ENCODE measurements around the gene RAB24. TPM values are rescaled to one million over a fixed set of nuclear protein-coding genes. Genes with fewer than 3 reads are reported as not detected.
"Not testable (repeated sequence)": the region's sequence is repeated elsewhere in the genome, so short reads cannot be mapped to it uniquely, and the experiment has no call there.

RAB24 gene
- polyA plus RNA-seq (2013, experiment 1 of 2; ENCODE audit: insufficient read length) = 30.2 TPM
- polyA plus RNA-seq (2013, experiment 2 of 2; ENCODE audit: insufficient read length) = 29.1 TPM

DNA sequence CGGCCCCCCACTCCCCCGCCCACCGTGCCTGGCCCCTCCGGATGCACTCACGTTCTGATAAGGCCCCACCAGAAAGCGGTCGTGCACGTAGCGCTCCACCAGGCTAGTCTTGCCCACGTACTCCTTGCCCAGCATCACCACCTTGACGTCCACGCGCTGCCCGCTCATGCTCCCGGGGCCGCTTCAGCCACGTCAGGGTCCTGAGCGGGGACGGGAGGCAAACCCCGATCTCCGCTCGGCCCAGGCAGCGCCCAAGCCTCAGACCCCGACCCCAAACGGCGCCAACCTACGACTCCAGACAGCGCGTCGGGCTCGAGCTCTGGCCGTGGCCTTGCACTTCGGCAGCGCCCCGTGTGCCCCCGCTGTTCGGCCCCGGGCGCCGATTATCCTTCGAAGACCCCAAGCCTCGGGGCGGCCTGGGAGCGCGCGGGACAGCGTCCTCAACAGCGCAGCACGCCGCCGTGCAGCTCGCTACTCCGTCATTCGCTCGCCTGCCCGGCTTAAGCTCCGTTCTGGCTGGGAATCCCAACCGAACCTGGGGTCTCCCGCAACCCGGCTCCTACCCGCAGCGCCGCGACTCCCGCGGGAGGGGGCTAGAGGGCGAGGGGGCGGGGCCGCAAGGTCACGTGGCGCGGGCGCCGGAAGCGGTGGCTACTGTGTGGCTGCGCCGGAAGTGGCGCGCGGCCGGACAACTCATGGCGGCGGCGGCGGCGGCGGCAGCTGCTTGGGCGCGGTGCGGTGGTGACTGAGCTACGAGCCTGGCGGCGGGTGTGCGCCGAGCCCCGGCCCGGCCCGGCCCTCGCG is at the start of gene RAB24, which contains the start of gene PRELID1:
TSS of gene RAB24 (minus strand) at position 599 of the 804 bp plus-strand sequence. CDS start at position 168, 431 bp downstream.
TSS of gene PRELID1 (plus strand) at position 679 of the 804 bp plus-strand sequence. CDS start 187 bp downstream, outside the sequence.
- DNase-seq = peak; percentile 85

DNA sequence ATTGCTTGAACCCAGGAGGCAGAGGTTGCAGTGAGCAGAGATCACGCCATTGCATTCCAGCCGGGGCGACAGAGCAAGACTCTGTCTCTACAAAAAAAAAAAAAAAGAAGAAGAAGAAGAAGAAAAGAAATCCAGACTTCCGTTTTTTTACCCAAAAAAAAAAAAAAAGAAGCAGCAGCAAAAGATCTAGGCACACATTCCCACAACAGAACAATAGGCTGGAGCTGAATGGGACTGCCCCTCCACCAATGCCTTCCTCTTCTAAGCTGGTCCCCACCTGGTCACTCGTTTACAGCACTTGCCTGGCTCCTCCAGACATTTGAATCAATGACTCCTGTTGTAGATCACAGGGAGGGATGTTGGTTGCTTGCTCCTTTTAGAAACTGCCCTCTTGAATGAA is 49.6 kb upstream of the RAB24 start:
- DNase-seq = no peak

DNA sequence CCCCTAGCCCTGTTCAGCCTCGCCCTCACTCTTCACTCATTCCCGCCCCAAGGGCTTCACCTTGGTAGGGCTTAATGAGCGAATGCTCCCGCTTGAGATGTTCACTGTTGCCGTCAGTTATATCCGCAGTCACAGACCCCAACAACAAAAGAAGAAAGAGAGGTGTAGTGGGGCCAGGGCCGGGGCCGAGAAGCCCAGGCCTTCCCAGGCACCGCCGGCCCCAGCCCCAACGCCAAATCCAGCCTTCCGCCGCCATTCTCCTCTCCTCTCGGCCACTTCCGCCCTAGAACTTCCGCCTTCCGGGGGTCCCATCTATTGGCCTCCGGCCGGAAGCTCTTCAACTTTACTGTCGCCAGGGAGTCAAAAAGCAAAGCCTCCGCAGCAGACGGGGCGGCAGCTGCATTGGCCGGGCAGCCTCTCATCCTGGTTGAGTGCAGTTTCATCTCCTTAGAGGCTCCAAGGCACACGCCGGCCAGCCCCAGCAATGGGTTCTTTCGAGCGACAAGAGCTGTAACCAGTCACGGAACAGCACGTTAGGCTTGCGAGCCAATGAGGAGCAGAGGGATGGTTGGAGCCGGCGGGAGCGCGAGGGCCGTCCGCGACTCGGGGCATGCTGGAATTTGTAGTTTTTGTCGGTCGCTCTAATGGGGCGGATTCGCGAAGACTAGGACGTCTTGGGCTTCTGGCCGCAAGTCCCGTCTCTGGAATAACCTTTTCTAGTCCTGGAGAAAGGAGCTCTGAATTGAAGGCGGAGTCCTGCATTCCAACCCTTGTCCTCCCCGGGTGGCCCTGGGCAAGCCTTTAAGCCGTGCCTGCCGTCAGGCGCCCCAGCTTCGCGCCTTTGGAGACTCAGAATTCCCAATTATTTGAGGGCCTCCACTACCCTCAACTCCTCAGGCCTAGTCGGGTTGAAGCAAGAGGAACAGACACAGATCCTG is 48.1 kb upstream of the RAB24 start, which contains the start of gene LMAN2:
TSS of gene LMAN2 (minus strand) at position 277 of the 938 bp plus-strand sequence. CDS start at position 256, 21 bp downstream.
- DNase-seq = peak; percentile 98

DNA sequence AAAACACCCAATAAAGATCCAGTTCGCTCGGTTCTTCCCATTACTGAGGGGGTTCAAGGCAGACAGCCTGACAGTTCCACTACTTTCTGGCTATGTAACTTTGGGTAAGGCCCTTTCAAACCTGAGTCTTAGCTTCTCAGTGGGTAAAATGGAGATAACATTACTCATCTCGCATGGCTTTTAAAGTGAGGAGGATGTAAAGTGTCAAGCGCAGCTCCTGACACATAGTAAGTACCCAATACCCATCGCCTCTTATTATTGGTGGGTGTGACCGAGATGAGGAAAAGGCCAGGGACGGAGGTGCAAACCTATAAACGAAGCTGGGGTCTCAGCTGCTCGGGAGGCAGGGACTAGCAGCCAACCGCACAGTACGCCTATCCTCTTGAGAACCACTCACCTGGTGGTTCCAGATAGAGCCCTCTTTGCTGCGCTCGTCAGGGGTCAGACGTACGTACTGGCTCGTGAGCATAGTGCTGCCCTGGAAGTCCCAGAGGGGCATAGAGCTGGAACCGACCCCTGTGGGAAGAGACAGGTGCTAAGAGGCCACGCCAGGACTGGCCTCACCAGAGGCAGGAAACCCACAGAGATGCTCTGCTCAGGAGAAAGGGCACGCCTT is 47.4 kb upstream of the RAB24 start:
- DNase-seq = no peak

DNA sequence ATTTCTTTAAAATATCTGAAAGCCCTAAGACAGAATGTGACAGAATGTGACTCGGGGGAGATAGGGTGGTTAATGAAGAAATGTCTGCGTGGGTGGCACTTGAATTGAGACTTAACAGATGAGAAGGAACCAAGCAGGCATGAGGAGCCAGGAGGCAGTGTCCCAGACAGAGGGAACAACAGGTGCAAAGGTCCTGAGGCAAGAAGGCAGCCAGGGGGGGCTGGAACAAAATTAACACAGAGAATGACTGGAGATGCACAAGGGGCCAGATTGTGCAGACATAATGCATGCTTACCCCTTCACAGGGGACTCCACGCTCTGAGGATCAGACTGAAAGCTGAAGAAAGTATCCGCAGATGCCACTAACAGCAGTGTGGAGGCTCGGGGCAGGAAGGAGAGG is 46.2 kb upstream of the RAB24 start:
- no peak for DNase-seq

DNA sequence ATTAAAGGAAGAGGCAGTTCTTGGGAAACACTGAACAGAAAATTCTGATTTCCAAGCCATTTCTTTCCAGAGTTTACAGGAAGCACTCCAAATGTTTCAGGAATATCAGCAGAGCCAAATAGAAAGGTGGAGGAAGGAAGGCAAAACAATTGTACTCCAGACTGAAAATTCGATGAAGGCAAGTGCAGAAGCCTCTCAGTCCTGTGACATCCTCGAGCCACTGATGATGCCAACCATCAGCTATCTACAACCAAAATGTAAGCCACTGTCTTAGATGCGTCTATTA is 45.8 kb upstream of the RAB24 start:
- no peak for DNase-seq

DNA sequence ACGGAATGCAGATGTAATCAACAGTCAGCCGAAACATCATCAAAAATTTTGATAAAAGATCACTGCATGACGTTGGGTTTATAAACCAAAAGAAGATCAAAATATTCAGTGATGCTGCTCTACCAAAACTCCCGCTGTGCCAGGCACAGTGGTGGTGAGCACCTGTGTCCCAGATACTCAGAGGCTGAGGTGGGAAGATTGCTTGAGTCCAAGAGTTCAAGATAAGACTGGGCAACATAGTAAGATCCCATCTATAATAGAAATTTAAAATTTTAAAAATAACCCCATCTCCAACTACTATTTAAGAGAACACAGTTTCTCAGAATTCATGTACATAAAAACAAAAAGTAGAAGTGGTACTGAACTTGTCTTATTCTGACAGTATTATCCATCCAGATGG is 44.2 kb upstream of the RAB24 start:
- DNase-seq = no peak

DNA sequence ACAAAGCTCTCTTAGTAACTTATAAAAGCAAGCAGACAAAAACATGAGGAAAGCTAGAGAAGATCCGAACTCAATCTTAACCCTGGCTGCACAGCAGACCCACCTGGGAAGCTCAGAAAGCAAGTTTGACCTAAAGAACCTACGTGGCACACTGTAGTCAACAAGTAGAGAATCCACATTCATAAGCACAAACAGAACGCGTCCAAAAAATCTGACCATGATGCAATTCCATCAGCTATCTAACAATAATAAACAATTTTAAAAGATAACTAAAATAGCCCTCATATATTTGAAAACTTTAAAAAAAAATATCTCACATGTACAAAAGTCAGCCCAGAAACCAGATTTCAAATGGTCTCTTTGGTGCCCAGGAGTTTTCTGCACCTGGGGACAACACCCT is 43.3 kb upstream of the RAB24 start:
- no peak for DNase-seq

DNA sequence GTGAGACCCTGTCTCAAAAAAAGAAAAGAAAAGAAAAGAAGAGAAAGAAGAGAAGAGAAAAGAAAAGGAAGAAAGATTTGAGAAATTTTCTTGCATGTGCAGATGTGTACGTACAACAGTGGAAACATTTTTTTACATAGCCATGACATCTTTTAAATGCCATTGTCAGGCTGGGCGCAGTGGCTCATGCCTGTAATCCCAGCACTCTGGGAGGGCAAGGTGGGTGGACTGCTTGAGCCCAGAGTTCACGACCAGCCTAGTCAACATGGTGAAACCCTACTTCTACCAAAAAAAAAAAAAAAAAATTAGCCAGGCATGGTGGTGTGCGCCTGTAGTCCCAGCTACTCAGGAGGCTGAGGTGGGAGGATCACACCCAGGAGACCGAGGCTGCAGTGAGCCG is 41.4 kb upstream of the RAB24 start:
- DNase-seq = no peak

DNA sequence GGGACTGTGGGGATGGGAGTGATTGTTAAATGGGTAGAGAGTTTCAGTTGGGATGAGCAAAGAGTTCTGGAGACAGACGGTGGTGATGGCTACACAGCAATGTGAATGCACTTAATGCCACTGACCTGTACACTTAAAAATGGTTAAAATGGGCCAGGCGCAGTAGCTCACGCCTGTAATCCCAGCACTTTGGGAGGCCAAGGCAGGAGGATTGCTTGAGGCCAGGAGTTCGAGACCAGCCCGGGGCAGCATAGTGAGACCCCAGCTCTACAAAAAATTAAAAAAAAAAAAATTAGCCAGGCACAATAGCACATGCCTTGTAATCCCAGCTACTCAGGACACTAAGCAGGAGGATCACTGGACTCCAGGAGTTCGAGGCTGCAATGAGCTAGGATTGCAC is 40.3 kb upstream of the RAB24 start:
- DNase-seq = no peak

DNA sequence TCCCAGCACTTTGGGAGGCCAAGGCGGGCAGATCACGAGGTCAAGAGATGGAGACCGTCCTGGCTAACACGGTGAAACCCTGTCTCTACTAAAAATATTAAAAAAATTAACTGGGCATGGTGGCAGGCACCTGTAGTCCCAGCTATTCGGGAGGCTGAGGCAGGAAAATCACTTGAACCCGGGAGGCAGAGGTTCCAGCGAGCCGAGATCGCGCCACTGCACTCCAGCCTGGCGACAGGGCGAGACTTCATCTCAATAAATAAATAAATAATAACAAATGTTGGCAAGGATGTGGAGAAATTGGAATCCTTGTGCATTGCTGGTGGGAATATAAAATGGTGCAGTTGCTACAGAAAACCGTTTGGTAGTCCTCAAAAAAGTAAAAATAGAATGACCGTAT is 39.5 kb upstream of the RAB24 start:
- not testable (repeated sequence) for DNase-seq

DNA sequence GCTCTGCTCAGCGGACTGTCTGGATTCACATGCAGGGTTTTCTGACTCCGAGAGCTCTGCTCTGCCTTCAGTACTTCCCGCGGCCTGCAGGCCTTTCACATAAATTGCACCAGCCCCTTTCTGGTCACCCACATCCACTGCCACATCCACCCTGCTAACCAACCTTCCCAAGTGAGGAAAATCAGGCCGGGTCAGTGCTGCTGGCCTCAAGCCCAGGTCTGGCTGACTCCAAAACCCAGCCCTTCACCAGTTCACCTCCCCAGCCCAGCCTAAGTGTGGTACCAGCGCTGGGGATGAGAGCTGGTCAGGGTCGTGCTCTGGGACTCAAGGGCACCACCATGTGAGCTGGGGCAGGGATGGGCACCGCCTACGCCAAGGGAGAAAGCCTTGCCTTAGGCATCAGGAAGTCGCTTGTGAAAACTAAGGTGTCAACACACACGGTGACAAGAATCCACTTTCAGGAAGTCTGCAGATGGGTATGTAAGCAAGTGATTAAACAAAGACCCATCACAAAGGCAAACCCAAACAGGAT is 35.7 kb upstream of the RAB24 start:
- no peak for DNase-seq

DNA sequence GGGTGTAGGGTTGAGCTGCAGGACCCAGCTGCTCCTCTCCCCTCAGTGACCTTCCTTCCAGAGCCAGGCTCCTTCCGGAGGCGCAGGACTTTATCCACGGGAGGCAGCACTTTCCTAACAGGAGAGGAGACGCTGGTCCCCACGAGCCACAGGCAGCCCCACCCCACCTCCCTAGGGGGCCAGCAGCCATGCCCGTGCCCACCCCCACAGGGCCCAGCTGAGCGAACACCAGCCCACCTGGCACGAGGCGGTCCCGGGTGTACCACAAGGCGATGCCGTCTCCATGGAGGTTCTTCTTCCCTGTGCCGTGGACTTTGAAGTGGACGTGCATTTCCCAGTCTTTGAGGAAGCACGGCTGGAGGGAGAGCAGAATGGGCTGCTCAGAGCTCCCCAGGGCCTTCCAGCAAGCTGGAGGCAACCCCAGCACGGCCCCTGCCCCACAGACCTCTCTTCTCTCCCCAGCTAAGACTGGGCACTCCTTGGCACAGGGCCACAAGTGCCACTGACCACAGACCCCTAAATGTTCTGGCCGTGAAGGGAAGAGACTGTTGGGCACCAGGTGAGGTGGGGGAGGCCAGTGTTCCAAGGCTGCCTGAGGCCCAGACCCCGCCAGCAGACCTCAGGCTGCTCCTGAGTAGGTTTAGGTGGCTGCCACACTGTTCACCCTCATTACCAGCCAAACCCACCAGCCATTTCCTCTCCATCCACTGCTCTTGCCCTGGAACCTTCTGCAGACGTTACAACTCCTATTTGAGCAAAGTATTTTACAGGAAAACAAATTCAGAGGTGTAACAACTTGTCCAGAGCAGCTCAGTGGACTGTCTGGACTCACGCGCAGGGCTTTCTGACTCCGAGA is 35.0 kb upstream of the RAB24 start:
- no peak for DNase-seq

DNA sequence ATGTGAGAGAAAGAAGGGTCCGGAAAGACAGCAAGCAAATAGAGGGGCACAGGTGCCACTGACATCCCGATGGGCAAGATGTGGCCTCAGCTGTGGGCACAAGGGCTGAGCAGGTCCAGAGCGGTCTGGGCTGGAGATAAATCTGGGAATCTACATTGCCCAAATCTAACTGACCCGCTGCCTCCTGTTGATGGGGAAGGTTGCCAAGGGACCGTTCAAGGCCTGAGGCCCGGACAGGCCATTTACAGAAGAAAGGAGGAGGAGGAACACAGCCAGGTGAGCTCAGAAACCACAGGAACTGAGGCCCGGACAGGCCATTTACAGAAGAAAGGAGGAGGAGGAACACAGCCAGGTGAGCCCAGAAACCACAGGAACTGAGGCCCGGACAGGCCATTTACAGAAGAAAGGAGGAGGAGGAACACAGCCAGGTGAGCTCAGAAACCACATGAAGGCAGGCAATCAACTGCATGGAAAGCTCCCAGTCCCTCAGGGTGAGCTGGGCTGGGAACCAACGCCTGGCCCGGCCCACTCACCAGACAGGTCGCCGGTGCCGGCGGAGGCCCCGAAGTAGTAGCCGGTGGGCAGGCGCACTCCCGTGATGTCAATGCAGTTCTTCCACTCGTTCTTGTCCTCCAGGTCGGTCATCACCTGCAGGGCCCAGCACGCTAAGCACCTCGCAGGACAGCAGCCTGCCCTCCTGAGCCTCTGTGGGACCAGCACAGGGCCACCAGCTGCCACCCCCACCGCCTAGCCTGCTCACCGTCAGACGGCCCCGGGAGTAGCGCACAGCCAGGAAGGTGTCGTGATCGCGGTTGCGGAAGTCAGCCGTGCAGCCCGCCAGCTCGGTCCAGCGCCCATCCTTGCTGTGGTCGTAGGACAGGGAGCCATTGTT is 33.3 kb upstream of the RAB24 start:
- DNase-seq = no peak

DNA sequence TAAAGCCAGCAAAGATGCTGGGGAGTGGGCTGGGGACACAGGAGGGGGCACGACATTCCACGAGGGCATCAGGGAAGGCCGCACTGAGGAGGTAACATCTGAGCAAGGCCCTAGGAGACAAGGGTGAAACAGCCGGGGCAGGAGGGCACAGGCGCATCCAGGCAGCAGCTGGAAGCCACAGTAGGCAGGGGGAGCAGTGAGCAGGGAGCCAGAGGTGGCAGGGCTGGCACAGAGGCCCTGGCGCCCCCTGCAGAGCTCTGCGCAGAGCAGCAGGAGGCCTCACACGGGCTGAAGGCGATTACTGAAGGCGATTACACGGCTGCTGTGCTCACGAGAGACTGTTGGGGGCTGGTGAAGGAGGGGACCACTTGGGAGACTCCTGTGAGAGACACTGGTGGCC is 32.6 kb upstream of the RAB24 start:
- no peak for DNase-seq

DNA sequence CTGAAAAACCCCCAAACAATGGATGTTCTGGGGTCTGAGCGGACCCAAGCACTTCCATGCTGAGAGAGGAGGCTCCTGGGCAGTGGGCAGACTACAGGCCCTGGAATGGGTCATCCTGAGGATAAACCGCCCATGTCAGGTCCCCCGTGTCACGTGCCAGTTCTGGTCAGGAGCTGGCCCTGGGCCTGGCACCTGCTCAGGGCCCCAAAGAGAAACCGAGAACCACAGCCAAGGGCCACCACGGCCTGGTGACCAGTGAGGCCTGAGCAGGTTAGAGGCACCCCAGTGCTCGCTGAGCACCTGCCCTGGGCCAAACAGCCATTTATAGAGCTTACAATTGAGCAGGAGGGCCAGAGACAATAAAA is 32.2 kb upstream of the RAB24 start:
- no peak for DNase-seq

DNA sequence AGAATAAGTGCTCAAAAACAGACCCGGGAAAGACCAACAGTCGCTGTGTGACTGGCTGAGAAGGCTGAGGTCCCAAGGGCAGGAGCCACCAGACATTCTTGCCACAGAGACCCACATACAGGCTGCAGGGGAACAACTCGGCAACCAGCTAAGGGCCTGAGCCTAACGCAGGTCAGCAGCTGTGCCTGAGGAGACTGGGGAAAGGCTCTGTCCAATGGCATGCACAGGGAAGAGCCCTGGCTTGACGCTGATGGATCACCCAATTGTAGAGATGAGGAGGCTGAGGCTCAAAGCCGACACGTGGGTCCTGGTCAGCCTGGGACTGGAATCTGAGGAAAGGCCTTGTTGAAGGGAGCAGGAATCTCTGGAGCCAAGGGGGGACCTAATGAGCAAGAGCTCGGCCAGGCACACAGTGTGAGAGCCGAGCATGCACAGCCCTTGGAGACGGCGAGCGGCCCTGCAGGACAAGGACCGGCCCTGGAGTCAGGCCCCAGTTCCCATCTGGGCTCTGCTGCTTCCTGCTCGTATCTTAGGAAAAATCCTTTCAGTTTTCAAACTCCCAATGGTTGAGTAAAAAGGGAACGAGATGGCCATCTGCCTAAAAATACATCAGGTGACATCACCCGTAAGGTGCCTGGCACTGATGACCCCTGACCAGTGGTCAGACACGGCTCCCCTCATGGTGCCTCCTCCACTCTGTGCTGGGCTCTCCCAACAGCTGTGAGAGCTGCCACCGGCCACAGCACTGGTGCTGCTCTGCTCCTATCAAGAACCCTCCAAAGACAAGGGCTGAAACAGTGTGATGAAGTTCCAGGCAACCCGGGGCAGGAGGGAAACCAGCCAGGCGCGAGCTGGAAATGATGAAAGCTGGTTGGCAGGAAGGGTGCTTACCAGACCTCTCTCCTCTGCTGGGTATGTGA is 31.5 kb upstream of the RAB24 start:
- DNase-seq = no peak

DNA sequence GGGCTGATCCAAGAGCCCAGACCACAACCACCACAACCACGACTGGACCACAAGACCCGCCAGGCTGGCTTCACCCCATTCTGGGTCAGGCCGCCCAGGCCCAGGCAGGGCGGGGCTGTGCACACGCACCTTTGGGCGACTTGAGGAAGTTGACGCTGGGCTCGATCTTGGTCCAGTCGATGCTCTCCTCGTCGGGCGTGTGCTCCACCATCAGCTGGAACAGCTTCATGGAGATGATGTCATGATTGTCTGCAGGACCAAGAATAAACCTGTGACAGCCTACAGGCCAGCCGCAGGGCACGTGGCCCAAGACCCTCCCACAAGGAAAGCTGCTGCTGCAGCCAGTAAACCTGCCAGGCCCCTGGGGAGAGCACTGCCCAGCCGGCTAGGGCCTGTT is 30.6 kb upstream of the RAB24 start:
- DNase-seq = no peak

DNA sequence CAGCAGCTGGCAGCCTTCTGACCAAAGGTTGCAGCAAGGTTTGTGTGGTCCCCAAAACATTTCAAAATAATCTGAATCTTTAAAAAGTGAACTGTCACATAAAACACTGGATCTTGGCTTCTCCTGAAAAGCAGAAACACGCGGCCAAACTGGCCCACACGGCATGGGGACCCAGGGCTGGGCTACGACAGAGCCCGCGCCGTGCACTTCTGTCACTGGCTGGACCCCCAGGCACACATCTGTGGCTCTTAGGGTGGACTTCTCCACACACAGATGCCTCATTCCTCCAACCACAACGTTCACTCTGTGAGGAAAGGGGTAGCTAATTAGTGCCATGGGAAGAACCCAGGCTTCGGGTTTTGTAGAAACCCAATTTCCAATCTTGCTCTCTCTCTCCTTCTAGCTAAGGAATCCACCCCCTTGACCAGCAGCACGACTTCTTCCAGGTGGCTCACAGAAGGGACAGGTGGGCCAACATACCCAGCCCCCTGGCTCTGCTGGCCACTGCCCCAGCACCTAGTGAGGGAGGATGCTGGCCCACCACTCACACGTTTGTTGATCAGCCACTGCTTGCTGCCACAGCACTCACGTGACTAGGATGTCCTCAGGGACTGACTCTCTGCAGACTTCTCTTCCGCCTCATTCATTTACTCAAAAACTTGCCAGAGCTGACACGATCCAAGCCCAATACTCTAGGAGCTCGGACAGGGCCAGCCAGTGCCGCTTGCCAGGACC is 30.1 kb upstream of the RAB24 start:
- no peak for DNase-seq

Data from fibroblast of skin of scalp (primary cell).